C4-2B (cell line): Measurements from ENCODE around the gene TEX19.

Experiments
- ZFX ChIP-seq: fragments of 450-650 bp; IDR thresholded peaks from 2 replicates; pipeline ENCODE4 v1.6.1; 2017
- TF ChIP-seq, protein P1 (sequence below): fragments of 450-650 bp; conservative IDR thresholded peaks from 2 replicates; pipeline ENCODE4 v1.5.1; 2017; ENCODE audit warnings: mild to moderate bottlenecking

DNA sequence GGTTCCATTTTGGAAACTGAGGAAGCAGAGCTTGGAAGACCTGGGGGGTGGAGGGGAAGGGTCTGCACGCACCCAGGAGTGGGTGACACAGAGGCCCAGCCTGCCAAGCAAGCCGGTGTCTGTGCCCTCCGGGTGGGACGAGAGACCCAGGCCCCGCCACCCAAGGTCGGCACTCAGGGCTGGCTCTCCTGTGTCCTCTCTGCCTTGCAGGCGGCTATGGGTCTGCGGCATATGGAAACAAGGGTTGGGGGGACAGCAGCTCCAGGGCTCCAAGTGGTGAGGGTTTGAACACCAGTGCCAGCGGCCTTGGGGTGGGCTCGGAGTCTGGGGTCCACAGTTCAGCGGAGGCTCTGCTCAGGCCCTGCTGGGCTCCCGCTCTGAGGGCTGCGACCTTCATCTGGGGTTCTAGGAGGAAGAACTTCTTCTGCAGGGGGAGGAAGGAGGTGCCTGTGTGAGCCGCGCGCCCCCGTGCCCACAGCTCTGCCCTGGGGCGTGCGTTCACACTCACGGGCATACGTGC lies 37.0 kb upstream of the TEX19 start:
- TF ChIP-seq, protein P1, sequence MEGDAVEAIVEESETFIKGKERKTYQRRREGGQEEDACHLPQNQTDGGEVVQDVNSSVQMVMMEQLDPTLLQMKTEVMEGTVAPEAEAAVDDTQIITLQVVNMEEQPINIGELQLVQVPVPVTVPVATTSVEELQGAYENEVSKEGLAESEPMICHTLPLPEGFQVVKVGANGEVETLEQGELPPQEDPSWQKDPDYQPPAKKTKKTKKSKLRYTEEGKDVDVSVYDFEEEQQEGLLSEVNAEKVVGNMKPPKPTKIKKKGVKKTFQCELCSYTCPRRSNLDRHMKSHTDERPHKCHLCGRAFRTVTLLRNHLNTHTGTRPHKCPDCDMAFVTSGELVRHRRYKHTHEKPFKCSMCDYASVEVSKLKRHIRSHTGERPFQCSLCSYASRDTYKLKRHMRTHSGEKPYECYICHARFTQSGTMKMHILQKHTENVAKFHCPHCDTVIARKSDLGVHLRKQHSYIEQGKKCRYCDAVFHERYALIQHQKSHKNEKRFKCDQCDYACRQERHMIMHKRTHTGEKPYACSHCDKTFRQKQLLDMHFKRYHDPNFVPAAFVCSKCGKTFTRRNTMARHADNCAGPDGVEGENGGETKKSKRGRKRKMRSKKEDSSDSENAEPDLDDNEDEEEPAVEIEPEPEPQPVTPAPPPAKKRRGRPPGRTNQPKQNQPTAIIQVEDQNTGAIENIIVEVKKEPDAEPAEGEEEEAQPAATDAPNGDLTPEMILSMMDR = no peak
- TF ChIP-seq ZFX = no peak
